GM13976 (cell line): ENCODE measurements around the gene EEA1.

Experiments
- DNase-seq: peaks from one replicate; pipeline ENCODE4 v3.0.0; 2012; ENCODE audit warnings: low spot score
- in situ Hi-C: fragments of 300-500 bp; cut with MboI; formaldehyde crosslinking; loops from one replicate; pipeline ENCODE4 v1.12.0; 2022; ENCODE audit warnings: low sequenced_read_pairs, mixed read lengths, inconsistent platforms; ENCODE audit not compliant: unreplicated experiment
- TF ChIP-seq, protein P1 (sequence below): IDR thresholded peaks from 2 replicates; pipeline ENCODE4 v1.5.1; 2012; ENCODE audit warnings: borderline replicate concordance, mild to moderate bottlenecking; ENCODE audit not compliant: insufficient read depth; ENCODE audit errors: extremely low read depth, missing control alignments, control extremely low read depth

The EEA1 gene

DNA sequence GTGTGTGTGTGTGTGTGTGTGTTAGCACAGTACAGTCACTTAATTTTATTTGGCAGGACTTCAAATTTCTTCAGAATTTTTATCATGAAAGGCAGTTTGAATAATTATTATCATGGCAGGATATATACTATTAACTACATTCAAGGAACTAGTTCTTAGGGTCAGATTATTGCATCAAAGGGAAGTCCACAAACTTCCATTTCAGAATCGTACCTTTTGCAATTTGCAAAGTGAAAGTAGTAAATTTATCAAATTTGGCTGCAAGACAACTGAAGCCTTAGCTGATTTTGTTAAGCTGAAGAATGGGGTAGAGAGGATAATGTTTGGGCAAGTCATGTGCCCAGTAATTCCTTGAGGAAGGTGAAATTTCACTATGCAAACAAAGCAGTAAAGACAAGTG lies 158.1 kb downstream of the EEA1 start:
- in situ Hi-C loops: no loop called here
- TF ChIP-seq, protein P1, sequence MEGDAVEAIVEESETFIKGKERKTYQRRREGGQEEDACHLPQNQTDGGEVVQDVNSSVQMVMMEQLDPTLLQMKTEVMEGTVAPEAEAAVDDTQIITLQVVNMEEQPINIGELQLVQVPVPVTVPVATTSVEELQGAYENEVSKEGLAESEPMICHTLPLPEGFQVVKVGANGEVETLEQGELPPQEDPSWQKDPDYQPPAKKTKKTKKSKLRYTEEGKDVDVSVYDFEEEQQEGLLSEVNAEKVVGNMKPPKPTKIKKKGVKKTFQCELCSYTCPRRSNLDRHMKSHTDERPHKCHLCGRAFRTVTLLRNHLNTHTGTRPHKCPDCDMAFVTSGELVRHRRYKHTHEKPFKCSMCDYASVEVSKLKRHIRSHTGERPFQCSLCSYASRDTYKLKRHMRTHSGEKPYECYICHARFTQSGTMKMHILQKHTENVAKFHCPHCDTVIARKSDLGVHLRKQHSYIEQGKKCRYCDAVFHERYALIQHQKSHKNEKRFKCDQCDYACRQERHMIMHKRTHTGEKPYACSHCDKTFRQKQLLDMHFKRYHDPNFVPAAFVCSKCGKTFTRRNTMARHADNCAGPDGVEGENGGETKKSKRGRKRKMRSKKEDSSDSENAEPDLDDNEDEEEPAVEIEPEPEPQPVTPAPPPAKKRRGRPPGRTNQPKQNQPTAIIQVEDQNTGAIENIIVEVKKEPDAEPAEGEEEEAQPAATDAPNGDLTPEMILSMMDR: no peak
- no peak for DNase-seq

GRCh38 chr12:92769124-92769901 lies 159.8 kb downstream of the EEA1 start:
- peak; percentile 50 for DNase-seq
- in situ Hi-C loops: no loop called here
- TF ChIP-seq, protein P1: no peak

GRCh38 chr12:92765871-92766270 lies 163.2 kb downstream of the EEA1 start:
- in situ Hi-C loops: no loop called here
- TF ChIP-seq, protein P1: no peak
- no peak for DNase-seq

DNA sequence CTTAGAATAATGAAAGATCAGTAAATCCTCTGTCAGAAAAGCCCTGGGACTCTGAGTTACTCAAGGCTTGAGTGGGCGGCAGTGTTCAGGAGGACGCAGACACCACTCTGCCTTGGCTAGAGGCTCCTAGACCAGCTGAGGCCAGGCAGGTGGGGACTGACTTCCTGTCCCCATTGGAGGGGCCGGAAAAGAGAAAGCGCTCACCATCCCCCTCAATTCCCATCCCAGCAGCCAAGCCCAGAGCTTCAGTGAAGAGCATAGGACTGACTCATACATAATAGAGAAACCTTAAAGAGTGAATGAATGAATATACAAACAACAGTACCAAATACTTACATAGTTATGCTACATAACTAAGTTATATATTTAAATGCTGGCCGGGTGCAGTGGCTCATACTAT lies 164.3 kb downstream of the EEA1 start:
- no peak for DNase-seq
- TF ChIP-seq, protein P1: no peak
- in situ Hi-C loops: no loop called here

GRCh38 chr12:92762773-92763172 lies 166.3 kb downstream of the EEA1 start:
- in situ Hi-C loops: no loop called here
- DNase-seq: no peak
- TF ChIP-seq, protein P1: no peak

GRCh38 chr12:92759634-92760268 lies 169.3 kb downstream of the EEA1 start:
- DNase-seq: no peak
- in situ Hi-C loops: no loop called here
- TF ChIP-seq, protein P1: no peak

- in situ Hi-C loops: no loop called here
- TF ChIP-seq, protein P1: no peak
Observed at GRCh38 chr12:92757597-92758121, 171.4 kb downstream of the EEA1 start.

More at GRCh38 chr12:92757597-92758121, 171.4 kb downstream of the EEA1 start:
- DNase-seq: no peak
